GM19043 (cell line): ENCODE measurements around the gene RAB40B.

ENCODE experiments used
- ATAC-seq: cut with Tn5 transposase; IDR thresholded peaks from one replicate; pipeline ENCODE4 v1.9.1; 2021; ENCODE audit warnings: low read depth; ENCODE audit not compliant: unreplicated experiment

RAB40B gene

DNA sequence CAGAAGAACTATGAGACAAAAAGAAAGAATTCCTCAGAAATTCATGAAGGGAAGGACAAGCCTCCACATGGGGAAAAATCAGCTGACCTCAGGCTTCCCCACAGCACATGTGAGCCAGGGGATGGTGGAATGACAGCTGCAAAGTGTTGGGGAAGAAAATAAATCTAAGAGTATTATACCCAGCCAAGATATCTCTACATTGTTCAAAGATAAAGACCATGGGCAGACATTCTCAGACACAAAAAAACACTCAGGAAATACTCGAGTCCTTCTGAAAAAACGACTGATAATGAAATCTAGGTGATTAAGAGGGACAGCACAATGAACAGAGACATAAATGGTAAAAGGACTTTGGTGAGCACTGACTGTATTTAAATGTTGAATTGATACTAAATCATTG is 3.9 kb downstream of the RAB40B start:
- ATAC-seq: no peak

DNA sequence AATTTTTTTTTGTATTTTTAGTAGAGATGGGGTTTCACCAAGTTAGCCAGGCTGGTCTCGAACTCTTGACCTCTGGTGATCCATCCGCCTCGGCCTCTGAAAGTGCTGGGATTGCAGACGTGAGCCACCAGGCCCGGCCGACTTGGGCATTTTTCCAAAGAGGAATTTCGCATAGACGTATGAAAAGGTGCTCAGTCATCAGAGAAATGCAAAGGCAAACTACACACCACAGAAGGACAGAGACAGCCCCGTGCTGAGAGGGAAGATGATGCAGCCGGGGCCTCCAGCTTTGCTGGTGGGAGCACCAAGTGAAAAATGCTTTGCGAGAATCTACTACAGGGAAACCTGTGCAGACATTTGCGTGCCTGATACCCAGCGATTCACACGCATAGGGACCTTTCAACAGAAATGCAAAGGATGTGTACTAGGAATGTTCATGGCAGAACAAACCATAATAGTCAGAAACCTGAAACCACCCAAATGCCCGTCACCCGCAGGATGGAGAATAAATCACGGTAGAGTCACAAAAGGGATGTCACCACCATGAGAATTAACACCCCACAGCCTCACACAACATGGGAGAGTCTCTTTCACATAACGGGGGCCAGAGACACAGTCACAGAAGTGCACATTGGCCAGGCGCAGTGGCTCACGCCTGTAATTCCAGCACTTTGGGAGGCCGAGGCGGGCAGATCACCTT is 5.2 kb downstream of the RAB40B start:
- no peak for ATAC-seq

DNA sequence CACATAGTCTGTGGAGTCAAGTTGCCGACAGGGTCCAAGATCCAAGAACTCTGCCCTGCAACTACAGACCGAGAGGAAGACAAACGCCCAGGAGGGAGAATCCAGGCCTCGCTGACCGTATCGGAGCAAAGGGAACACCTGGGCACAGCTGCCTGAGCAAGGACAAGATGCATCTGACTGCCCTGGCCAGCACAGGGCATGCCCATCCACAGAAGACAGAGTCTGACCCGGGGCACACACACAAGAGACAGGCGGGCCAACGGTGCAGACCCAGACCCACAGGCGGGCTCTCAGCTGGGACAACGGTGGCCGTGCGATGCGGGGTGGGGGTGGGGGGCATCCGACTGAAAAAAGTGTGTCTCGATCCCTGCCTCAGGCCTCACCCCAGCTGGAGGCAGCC is 6.2 kb downstream of the RAB40B start:
- ATAC-seq: no peak

DNA sequence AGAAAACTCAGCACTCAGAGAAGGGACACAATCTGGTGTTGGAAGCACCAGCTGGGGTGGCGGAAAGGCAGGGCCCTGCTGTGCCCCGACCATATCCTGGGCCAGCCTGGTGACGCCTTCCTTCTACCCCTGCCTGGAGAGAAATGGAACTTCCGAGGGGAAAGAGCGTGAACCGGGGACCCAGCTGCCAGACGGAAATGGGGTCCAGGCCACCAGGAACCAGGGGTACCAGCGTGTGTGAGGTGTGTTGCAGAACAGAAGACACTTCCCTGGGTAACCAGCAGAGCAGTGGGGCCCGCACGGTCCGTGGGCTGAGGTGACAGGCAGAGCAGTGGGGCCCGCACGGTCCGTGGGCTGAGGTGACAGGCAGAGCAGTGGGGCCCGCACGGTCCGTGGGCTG is 6.8 kb downstream of the RAB40B start:
- ATAC-seq: no peak

DNA sequence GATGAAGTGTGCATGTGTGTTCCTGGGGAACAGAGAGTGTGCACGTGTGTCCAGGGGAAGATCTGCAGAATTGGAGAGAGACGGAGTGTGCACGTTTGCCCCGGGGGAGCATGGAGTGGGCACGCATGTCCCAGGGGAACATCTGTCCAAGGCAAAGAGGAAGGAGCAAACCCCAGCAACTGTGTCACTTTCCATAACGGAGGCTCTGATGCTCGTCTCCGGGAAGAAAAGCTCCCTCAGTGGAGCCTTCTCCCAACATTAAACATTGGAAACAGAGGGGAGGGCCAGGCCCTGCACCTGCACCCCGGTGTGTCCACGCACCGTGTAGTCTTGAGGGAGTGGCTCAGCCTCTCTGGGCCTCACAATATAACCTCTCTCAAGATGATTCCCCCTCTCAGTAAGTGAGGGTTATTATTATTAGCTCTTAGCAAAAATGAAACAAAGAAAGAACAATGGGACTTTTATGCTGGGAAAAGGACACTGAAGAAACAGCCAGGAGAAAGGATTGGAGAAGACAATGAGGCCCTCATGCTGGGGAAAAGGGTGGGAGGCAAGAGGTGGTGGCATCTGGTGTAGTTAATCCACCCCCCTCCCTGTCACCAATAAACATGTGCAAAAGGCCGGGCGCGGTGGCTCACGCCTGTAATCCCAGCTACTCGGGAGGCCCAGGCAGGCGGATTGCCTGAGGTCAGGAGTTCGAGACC is 7.6 kb downstream of the RAB40B start:
- no peak for ATAC-seq

DNA sequence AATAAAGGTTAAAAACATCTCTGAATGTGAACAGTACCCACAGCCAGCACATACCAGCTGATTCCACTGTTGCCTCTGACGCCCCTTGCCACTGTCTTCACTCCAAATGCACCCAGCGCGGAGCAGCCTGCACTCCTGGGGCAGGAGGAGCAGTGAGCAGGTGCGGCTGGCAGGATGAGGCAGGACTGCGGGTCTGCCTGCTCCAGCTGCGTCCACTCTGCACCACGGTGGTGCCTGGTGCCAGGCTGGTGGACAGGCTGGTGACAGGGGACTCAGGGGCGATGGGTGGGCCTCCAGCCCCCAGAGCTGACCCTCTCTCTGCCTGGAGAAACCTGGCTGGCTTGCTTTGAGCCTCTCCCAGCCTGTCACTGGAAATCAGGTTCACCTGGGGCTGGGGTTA is 9.4 kb downstream of the RAB40B start:
- ATAC-seq: no peak

DNA sequence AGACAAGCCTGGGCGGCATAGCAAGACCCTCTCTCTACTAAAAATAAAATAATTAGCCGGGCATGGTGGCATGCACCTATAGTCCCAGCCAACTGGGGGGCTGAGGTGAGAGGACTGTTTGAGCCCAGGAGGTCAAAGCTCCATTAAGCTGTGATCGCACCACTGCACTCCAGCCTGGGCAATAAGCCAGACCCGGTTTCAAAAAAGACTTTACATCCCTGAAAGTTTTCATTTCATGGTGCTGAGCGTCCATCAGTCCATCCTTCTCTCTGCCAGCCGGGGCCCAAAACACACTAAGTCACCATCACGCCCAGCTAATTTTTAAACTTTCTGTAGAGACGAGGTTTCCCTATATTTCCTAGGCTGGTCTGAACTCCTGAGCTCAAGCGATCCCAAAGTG is 10.6 kb downstream of the RAB40B start:
- no peak for ATAC-seq

DNA sequence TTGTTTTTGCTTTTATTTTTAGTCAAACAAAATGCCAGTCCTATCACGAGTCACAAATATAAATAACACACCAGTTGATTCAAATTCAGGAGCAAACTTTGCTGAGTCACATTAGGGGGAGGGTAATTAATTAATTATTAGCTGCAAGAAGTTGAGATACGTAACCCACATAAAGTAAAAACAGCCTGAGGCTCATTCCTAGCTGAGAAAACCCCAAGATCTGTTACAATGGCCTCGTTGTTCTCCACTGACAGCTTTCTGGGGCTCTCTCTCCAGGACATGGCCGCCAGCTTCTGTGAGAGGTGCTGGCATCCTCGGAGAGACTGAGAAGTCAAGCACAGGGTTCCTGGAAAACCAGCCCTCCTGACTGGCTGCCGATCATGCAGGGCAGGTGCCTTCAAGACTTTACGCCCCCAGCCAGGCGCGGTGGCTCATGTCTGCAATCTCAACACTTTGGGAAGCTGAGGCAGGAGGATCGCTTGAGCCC is 11.1 kb downstream of the RAB40B start:
- no peak for ATAC-seq

DNA sequence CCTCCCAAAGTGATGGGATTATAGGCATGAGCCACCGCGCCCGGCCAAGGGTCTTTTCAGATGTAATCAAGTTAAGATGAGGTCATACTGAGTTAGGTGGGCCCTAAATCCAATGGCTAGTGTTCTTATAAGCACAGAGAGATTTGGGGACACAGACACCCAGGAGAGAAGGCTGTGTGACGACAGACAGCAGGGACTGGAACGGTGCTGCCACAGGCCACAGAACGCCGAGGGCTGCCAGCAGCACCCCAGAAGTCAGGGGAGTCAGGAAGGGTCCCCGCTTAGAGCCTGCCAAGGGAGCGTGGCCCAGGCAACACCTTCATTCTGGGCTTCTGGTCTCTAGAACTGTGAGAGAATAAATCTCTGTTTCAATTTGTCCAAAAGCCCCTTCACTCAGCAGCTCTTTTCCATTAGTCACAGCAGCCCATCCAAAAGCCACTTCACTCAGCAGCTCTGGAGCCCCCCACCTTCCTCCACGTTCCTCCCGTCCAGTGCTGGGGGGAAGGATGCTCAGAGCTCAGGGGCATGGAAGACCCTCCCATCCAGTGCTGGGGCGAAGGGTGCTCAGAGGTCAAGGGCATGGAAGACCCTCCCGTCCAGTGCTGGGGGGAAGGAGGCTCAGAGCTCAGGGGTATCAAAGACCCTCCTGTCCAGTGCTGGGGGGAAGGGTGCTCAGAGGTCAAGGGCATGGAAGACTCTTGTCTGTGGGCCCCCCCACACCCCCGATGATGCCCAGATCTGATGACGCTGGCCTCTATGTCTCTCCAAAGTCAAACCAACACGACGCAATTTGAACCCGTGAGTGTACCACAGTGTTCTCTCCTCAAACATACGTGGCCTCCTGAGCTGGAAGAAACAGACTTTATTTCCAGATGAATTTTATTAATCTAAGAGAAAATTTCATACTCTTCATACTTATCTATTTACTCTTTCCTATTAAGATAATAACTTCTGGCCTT is 11.9 kb downstream of the RAB40B start:
- no peak for ATAC-seq

DNA sequence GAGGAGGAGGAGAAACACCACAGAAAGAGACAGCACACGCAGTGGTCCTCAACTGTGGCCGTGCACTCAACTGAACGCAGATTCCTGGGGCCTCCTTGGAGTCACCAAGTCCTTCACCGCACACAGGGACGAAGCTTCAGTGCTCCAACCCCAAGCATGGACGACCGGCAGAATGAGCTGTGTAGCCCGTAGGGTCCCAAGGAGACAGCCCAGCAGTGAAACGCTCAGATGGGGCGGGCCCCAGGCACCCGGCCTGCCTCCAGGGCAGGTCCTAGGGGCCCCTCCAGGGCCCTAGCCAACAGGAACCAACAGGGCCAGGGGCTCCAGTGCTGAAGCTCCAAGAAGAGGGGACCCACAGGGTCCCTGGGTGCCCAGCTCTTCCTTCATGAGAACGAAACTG is 13.2 kb downstream of the RAB40B start:
- no peak for ATAC-seq

DNA sequence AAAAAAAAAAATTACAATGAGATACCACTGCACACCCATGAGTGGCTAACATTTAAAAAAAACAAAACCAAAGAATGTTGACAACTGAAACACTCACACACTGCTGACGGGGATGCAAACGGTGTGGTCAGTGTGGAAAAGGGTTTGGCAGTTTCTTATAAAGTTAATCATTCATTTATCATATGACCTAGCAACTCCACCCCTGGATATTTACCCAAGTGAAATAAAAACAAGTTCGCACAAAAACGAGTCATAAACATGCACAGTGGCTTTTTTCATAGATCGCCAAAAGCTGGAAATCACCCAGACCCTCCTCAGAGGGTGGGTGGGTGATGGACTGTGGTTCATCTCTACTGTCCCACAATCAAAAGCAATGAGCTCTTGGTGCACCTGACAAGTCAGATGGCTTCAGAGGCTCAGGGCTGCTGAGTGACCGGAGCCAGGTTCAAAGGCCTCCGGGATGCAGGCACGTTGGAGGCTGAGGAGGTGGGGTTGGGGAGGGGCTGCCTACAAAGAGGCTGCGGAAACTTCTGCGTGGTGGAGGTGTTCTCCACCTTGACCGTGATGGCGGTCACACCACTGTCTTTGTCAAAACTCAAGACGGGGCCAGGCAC is 14.2 kb downstream of the RAB40B start:
- ATAC-seq: no peak

DNA sequence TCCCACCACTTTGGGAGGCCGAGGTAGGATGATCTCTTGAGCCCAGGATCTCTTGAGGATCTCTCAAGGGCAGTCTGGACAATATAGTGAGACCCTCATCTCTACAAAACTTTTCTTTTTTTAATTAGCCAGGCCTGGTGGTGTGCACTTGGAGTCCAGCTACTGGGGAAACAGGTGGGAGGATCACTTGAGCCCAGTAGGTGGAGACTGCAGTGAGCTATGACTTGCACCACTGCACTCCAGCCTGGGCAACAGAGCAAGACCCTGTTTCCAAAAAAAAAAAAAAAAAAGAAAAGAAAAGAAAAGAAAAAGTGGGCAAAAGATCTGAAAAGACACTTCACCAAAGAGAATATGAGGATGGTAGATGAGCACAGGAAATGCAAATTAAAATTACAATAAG is 15.0 kb downstream of the RAB40B start:
- no peak for ATAC-seq

DNA sequence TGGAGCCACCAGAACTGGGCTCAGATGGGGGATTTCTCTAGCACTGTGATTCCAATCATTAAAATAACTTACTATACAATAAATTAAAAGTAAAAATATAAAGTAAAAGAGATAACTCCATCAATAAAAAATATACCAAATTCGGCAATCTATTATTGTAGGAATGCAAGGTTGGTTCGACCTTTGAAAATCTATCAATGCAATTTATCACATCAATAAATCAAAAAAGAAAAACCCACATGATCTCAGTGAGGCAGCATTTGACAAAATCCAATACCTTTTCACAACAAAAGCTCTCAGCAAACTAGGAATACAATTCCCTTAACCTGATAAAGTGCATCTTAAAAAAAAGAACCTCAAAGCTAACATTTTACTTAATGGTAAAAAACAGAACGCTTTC is 17.0 kb downstream of the RAB40B start:
- ATAC-seq: no peak

DNA sequence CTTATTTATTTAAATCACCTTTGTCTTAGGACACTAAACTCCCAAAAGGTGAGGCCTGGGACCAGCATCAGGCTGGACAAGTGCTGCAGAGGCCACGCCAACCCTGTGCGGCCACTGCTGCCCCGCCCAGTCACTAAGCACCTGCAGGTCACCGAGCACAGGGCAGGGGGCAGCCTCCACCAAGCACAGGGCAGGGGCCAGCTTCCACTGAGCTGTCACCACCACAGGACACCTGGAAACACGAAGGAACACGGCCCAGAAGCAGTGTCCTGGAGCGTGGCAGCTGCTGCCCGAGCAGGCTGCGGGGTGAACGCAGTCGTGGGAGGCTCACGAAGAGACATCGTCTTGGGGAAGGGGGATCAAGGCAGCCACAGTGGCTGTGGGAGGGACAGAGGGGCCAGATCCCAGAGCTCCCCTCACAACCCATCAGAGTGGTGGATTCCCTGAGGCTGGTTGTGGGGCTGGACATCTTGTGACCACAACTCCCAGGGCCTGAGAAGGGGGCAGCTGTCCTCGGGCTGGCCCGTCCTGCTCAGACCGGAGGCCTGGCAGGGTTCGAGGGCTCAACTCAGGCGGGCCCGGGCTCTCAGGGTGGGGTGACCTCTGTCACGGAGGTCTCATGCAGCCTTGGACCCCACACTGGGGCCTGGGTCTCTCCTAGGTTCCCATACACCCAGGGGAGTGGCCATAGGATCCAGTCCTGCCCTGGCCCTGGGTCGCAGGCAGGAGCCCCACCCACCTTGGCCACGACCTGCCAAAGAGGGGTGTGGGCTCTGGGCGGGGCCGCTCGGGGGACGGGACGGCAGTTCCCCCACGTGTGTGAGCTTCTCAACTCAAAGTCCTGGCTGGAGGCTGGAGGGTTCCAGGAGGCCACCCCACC is 18.7 kb downstream of the RAB40B start:
- ATAC-seq: no peak

DNA sequence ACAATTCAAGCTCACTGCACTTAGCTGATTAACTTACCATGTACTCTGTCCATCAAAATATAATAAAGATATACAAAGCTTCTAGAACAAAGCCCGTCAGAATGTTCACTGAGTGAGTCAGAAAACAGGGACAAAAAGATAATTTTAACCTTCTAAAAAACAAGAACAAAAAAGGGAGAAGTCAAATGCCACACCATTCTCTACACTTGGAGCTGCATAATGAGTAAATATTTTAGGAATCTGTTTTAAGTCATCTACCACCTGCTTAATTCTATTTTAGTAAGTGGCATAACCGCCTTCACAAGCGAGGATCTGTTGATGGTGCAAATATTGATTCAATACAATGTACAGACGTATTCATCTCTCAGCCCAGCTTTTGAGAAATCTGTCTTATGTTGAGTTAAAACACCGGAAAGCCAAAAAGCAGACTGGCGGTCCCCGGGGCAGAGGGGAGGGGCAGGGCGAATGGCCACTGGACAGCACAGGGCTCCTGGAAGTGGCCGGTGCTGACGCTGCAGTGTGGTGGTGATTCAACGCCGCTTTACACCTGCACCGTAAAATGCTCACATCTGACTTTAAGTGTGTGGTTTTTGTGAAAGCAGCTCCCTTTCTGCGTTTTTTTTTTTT is 20.1 kb downstream of the RAB40B start:
- no peak for ATAC-seq

DNA sequence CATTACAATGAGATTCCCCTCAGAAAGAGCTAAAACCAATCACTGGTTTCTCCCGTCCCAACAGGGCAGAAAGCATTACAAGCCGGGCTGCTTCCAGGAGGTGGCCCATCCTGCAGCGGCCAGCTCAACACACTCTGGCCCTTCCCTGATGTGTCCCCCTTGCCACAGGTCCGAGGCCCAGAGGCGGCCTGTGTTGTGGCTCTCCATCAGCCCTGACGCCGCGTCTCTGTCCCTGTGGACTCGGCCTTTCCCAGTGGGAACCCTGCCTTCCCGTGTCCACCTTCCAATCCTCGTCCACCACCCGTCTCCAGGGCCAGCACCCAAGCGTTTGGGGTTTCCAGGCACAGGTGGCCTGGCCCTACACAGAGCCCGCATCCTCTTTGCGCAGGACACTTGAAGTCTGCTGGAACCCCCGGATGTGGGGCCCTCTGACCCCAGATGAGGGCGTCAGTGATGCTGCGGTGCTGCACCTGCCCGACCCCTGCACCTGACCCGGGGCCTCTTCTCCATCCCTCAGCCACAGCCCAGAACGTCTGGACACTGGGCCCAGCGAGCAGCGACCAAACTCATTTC is 21.1 kb downstream of the RAB40B start:
- ATAC-seq: no peak

DNA sequence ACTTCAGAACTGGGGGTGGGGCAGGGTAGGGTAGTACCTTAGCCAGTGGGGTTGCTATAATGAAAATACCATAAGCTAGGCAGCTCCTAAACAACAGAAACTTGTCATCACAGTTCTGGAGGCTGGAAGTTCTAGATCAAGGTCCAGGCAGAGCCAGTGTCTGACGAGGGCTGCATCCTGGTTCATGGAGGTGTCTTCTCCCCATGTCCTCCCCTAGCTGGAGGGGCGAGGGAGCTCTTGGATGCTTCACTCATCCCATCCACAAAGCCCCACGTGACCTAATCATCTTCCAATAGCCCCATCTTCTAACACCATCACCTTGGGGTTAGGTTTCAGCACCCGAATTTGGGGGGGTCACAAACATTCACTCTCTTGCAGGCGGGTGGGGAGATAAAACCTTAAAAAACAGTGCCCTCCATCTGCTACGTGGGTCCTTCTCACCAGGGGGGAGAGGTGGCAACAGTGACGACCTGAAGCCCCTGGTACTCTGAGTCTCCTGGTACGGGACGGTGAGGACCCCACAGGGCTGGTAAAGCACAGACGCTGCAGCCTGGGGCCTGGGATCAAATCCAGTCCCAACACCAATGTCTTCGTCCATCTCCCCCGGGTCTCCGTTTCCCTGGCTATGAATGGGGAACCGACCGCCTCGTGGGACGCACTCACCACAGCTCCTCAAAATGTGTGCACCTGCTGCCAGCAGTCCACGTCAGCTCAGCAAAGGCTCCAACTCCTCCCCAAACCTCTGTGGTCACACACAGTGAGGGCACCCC is 22.8 kb downstream of the RAB40B start:
- ATAC-seq: no peak
